ENCODE results near the gene ZBTB16. TPM values are rescaled to one million over a fixed set of nuclear protein-coding genes. Genes with fewer than 3 reads are reported as not detected.

ZBTB16 gene
- total and polyA plus RNA-seq, 2 experiments from 2014 or later: 8.7 to 10.5 TPM

DNA sequence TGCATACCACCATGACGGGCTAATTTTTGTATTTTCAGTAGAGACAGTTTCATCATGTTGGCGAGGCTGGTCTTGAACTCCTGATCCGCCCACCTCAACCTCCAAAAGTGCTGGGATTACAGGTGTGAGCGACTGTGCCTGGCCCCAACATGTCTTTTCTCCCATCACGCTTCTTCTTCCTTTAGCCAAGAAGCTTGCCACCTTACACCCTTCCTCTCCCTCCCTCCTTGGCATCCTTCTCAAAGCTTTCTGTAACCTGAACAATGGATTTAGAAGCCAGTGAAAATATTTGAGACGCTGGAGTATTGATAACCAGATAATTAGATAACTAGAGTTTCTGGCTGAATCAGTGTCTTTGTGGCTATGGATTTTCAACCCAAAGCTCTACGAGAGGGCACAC lies 225.4 kb downstream of the ZBTB16 start:
- H3K4me1 ChIP-seq (ENCODE audit: low read depth): no peaks in the 10 kb centered on the region
- TF ChIP-seq, protein P1, sequence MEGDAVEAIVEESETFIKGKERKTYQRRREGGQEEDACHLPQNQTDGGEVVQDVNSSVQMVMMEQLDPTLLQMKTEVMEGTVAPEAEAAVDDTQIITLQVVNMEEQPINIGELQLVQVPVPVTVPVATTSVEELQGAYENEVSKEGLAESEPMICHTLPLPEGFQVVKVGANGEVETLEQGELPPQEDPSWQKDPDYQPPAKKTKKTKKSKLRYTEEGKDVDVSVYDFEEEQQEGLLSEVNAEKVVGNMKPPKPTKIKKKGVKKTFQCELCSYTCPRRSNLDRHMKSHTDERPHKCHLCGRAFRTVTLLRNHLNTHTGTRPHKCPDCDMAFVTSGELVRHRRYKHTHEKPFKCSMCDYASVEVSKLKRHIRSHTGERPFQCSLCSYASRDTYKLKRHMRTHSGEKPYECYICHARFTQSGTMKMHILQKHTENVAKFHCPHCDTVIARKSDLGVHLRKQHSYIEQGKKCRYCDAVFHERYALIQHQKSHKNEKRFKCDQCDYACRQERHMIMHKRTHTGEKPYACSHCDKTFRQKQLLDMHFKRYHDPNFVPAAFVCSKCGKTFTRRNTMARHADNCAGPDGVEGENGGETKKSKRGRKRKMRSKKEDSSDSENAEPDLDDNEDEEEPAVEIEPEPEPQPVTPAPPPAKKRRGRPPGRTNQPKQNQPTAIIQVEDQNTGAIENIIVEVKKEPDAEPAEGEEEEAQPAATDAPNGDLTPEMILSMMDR (IDR thresholded peaks at IDR 0.05; ENCODE audit: low read depth, low read length): no peak
- no peaks in the 10 kb centered on the region for H3K27me3 ChIP-seq
- DNase-seq (ENCODE audit: low read depth in 1 of 2, low spot score in 1 of 2): no peak
- H3K4me3 ChIP-seq: no peak overlapping the region
- no peaks in the 10 kb centered on the region for H3K9me3 ChIP-seq (ENCODE audit: low read depth)
- no peaks in the 10 kb centered on the region for H3K36me3 ChIP-seq
- no peak overlapping the region for H3K27ac ChIP-seq

DNA sequence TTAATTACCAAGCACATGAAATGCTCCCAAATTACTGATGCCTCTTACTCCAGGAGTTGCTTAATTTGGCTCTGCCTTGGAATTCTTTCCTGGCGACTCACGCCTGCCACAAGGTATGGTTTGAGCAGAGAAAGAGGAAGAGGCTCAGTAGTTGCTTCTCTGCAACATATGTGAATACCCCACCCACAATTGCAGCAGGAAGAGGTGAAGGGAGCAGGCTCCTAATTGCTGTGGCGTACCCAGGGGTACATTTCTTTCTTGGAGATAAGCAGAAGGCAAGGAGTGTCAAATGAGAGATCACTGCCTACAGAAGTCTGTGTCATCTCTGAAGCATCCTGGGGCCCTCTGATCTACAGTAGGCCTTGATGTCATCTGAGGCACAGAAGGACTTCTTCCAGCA lies 226.1 kb downstream of the ZBTB16 start:
- peak in 1 of 2 donors; percentile 72 for DNase-seq (ENCODE audit: low read depth in 1 of 2, low spot score in 1 of 2)
- Histone ChIP-seq H3K27me3 (no peaks in the 10 kb centered on the region), H3K9me3 (ENCODE audit: low read depth) (no peaks in the 10 kb centered on the region), H3K4me3 (no peak overlapping the region), H3K27ac (no peak overlapping the region), H3K4me1 (ENCODE audit: low read depth) (no peaks in the 10 kb centered on the region), H3K36me3 (no peaks in the 10 kb centered on the region)
- TF ChIP-seq, protein P1 (IDR thresholded peaks at IDR 0.05; ENCODE audit: low read depth, low read length): no peak

DNA sequence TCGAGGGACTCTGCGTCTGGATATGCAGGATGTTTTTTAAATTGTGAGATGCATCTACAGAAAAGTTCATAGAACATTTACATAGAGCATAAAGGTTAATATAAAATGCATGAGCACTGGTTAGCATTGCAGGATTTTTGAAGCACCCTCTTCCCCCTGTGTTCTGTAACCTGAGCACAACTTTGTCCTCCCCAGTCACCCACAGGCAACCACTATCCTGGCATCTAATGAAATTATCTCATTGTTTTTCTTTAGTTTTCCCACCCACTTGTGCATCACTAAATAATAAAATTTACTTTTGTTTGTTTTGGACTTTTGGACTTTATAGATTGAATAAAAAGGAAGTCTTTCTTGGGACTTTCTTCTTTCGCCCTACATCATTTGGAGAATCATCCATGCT lies 226.7 kb downstream of the ZBTB16 start:
- TF ChIP-seq, protein P1 (IDR thresholded peaks at IDR 0.05; ENCODE audit: low read depth, low read length): no peak
- no peaks in the 10 kb centered on the region for H3K9me3 ChIP-seq (ENCODE audit: low read depth)
- no peak for DNase-seq (ENCODE audit: low read depth in 1 of 2, low spot score in 1 of 2)
- no peaks in the 10 kb centered on the region for H3K27me3 ChIP-seq
- H3K4me1 ChIP-seq (ENCODE audit: low read depth): no peaks in the 10 kb centered on the region
- H3K27ac ChIP-seq: no peak overlapping the region
- no peaks in the 10 kb centered on the region for H3K36me3 ChIP-seq
- no peak overlapping the region for H3K4me3 ChIP-seq

DNA sequence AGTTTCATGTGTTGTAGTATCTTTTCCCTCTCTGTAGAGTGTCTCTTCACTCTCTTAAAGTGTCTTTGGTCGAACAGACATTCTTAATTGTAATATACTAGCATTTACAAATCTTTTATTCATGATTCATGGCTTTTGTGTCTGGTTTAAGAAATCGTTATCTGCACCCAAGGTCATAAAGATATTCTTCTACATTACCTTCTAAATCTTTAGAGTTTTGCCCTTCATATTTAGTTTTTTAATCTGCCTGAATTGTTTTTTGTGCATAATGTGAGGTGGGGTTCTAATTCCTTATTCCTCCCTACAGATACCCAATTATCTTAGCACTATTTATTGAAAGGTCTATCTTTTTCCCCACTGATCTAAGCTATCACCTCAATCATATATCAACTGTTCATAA lies 227.6 kb downstream of the ZBTB16 start:
- TF ChIP-seq, protein P1 (IDR thresholded peaks at IDR 0.05; ENCODE audit: low read depth, low read length): no peak
- no peak for DNase-seq (ENCODE audit: low read depth in 1 of 2, low spot score in 1 of 2)
- Histone ChIP-seq H3K4me3 (no peak overlapping the region), H3K4me1 (ENCODE audit: low read depth) (peaks cover 6% of the 10 kb centered on the region), H3K9me3 (ENCODE audit: low read depth) (no peaks in the 10 kb centered on the region), H3K36me3 (no peaks in the 10 kb centered on the region), H3K27me3 (no peaks in the 10 kb centered on the region), H3K27ac (no peak overlapping the region)

DNA sequence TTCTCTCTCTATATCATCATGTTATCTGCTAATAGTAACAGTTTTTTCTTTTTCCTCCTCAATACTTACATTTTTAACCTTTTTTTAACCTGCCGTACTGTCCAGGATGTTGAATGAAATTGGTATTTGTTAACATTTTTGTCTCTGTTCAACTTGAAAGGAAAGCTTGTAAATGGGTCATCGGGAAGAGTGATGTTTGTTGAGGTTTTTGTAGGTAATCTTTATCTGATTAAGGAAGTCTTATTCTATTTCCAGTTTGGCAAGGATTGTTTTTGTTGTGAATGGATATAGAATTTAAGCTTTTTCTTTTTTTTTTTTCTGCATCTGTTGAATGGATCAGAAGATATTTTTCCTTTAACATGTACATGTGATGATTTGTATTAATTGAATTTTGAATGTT lies 228.6 kb downstream of the ZBTB16 start:
- Histone ChIP-seq H3K36me3 (no peaks in the 10 kb centered on the region), H3K9me3 (ENCODE audit: low read depth) (no peaks in the 10 kb centered on the region), H3K4me3 (no peak overlapping the region), H3K4me1 (ENCODE audit: low read depth) (peaks cover 6% of the 10 kb centered on the region), H3K27ac (no peak overlapping the region), H3K27me3 (no peaks in the 10 kb centered on the region)
- no peak for DNase-seq (ENCODE audit: low read depth in 1 of 2, low spot score in 1 of 2)
- TF ChIP-seq, protein P1 (IDR thresholded peaks at IDR 0.05; ENCODE audit: low read depth, low read length): no peak

DNA sequence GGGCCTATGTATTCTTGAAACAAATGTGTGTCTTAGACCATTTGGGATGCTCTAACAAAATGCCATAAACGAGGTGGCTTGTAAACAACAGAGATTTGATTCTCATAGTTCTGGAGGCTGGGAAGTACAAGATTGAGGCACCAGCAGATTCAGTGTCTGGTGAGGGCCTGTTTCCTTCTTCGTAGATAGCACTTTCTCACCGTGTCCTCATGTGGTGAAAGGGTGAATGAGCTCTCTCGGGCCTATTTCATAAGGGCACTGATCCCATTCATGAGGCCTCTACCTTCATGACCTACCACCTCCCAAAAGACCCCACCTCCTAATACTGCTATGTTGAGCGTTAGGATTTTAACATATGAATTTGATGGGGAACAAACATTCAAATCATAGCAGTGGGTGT lies 230.3 kb downstream of the ZBTB16 start:
- H3K27ac ChIP-seq: no peak overlapping the region
- DNase-seq (ENCODE audit: low read depth in 1 of 2, low spot score in 1 of 2): no peak
- TF ChIP-seq, protein P1 (IDR thresholded peaks at IDR 0.05; ENCODE audit: low read depth, low read length): no peak
- H3K27me3 ChIP-seq: no peaks in the 10 kb centered on the region
- H3K36me3 ChIP-seq: no peaks in the 10 kb centered on the region
- peaks cover 6% of the 10 kb centered on the region for H3K4me1 ChIP-seq (ENCODE audit: low read depth)
- no peaks in the 10 kb centered on the region for H3K9me3 ChIP-seq (ENCODE audit: low read depth)
- H3K4me3 ChIP-seq: no peak overlapping the region

Data from cardiac muscle cell (in vitro differentiated cells and primary cell).